CD4-positive, alpha-beta T cell treated with Interleukin-17A for 4 hours (primary cell): Measurements from ENCODE around the gene TTC28.
"Not testable (repeated sequence)": the region's sequence is repeated elsewhere in the genome, so short reads cannot be mapped to it uniquely, and the experiment has no call there.

Experiments
- DNase-seq: peaks from one replicate; pipeline ENCODE4 v3.0.0-alpha.2; 2020; ENCODE audit warnings: mixed read lengths

TTC28 gene

GRCh38 chr22:28172892-28173670 lies 506.6 kb downstream of the TTC28 start:
- DNase-seq: no peak

- no peak for DNase-seq
Observed at GRCh38 chr22:28171712-28172111, 507.9 kb downstream of the TTC28 start.

DNA sequence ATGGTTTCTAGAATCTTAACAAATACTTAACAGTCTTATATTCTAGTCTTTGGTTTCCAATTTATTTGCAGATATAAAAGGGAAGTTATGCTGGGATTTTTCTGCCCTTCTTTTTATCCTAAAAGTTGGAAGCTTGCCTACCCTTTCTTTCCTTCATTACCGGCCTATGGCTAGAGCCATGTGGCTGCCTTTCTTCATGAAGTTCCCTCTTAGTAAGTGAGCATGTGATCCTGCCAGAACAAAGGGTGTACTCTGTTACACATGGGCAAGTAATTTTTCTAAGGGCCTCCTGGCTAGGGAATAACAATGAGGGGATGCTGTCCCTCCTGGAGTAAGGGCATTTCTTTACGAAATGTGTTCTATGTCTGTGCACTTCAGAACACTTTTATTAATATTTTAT lies 508.5 kb downstream of the TTC28 start:
- no peak for DNase-seq

DNA sequence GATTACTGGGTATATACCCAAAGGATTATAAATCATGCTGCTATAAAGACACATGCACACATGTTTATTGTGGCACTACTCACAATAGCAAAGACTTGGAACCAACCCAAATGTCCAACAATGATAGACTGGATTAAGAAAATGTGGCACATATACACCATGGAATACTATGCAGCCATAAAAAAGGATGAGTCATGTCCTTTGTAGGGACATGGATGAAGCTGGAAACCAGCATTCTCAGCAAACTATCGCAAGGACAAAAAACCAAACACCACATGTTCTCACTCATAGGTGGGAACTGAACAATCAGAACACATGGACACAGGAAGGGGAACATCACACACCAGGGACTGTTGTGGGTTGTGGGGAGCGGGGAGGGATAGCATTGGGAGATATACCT lies 510.3 kb downstream of the TTC28 start:
- not testable (repeated sequence) for DNase-seq

DNA sequence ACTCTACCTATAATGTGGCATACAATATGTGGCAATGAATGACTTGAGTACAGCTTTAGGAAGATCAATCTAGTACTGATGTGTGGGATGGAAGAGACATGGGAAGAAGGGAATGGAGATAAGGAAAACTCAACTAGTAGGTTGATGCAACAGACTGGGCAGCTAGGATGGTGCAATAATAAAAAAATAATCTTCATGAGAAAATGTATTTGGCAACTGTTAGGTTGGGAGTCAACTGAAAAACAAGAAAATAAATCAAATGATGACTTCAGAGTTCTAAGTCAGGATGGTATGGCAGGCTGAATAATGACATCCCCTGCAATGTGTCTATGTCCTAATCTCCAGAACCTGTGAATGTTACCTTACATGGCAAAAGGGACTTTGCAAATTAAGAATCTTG lies 523.8 kb downstream of the TTC28 start:
- no peak for DNase-seq

GRCh38 chr22:28154861-28155260 lies 524.8 kb downstream of the TTC28 start:
- no peak for DNase-seq

- no peak for DNase-seq
Observed at GRCh38 chr22:28151151-28151816, 528.4 kb downstream of the TTC28 start.

DNA sequence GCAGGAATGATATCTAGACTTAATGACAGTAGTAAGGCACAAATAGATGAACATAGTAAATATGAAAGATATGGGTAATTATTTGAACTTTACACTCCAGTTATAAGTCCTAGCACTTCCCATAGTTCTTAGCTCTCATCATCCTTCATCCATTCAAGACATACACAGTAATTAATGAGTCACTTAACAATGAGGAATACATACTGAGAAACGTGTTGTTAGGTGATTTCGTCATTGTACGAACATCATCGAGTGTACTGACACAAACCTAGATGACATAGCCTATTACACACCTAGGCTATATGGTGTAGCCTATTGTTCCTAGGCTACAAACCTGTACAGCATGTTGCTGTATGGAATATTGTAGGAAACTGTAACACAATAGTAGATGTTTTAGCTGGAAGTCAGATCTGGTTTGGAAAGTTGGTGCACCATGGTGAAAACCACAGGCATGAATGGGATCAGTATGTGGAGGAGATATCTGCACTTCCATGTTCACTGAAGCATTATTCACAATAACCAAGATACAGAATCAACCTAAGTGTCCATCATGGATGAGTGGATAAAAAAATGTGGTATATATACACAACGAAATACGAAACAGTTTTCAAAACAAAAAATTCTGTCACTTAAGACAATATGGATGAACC lies 530.7 kb downstream of the TTC28 start:
- no peak for DNase-seq

DNA sequence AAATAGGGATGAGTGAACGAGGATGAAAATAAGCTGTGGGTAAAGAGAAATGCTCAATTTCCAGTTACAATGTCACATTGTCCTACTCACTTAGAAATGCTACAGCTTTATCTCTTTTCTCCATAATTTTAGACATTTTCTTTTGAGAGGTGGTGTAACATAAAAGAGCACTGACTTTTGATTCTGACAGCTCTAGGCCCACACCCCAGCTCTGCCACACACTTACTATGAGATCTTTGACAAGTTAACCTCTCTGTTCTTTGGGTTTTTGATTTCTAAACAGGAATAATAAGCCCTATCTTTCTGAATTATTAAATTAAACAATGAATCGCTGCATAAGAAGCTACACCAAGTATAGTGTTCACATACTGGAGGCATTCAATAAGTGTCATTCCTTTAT lies 532.2 kb downstream of the TTC28 start:
- DNase-seq: no peak

DNA sequence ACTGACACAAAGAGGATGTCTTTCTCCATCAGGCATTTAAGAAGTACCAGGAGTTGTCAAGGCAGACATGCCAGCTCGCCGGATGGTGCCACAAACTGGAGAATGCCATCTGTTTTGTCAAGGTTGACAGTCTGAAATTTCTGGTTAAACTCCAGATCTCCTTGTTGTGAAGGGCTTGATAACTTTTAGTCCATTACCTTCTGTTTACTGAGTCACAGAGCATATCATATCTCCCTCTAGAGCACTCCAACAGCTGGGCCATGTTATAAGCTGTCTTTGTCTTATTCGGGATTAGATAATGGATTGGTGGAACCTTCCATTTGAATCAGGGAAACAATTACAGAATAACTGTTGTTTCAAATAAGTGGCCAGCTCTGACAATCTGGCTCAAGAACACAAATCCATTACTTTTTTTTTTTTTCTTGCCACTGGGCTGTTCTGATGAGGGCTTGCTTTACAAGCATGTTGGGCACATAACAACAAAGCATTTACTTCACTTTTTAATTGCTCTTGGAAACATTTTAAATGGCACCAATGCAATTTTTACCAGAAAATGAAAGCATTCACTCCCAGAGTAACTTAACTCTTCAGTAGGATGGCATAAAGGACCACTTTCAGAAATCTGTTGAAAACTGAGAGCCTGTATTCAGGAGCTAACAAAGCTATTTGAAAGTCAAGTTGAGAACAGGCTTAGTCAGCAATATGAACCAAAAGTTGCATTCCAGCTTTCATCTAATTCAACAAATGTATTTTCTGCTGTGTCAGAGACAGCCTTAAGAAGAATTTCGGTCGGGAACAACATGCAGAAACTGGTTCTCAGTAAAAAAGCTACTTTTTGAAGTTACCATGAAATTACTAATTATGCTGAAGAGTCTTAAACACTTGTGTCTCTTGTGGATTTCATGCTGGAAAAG lies 533.0 kb downstream of the TTC28 start:
- no peak for DNase-seq

- no peak for DNase-seq
Observed at GRCh38 chr22:28143961-28144745, 535.5 kb downstream of the TTC28 start.

DNA sequence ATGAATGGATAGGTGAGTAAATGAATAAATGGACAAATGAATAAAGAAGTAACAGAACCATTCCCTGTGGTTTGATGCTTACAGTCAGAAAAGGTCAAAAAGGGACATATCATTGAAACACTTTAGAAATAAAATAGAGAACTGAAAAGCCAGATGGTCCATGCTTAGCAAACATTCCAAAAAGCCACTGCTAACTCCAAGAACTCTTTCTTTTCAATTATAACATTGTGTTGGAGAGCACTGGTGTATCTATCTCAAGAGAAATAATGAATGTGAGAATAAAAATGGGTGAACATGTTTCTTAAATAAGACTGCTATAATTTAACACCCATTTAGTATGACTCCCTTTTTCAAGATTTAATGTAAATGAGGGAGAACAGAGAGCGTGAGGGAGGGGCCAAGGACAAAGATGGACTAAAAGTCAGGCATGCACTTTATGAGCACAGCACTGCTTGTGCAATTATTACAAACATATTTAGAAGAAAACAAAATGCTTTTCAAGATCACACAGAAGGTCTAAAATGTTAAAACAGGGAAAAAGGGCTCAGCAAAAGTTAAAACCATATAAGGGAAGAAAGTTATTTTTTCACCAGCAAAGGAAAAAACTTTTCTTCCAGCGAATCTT lies 536.3 kb downstream of the TTC28 start:
- DNase-seq: no peak

DNA sequence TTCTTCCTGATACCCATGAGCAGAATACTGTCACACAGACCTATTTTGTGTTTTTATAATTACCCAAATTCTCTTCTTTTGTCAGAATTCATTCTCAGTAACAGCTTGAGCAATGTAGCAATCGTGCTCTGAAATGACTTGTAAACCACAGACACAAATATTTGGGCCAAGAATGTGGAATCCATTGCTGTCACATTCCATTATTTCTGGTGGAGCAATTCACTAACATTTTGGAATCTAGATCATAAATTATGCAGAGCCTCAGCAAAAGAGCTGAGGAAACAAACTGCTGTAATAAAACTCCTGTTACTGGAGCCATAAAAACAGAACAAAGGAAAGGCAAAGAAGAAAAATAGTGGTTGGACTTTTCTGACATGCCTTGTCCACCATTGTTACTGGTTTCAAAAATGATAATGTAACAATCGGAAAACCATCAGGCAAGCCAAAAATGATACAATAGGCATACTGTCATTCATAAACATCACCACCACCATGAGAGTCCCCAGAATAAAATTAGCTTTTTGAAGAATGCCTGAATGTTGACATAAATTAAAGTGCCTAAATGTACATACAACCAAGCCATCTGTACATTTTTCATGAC lies 537.2 kb downstream of the TTC28 start:
- DNase-seq: no peak

DNA sequence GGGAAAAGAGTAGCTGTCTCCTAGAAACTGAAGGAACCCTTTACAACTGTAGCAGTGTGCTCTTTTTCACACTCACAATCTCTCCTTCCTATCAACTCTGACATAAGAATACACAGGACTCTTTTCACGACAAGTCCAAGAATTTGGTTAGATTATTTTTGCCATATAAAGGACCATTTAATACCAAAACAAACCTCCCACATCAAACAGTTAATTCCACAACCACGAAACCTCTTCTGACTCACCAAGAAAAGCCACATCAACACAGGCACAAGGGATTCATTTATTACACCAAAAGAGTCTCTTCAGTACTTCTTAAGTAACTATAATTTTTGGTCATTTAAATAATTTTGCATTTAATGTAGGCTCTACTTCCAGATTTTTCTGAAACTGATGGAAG lies 538.0 kb downstream of the TTC28 start:
- DNase-seq: no peak

- DNase-seq: no peak
Observed at GRCh38 chr22:28139961-28140360, 539.7 kb downstream of the TTC28 start.

DNA sequence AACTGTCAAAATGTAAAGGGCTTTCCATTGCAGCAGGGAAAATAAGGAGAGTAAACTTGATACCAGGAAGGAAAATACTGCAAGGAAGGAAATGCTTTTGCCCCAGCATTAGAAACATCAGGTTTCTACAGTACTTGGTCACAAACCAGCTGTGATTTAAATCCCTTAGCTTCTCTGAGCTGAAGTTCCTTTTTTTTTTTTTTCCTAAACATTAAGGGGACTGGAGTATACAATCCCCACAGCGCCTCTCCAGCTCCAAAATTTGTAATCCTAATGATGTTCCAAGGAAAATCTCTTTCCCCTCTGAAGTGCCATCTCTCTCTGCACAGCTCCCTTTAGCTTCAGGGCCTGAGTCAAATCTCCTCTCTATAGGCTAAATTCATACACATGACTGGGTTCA lies 540.1 kb downstream of the TTC28 start:
- DNase-seq: no peak

DNA sequence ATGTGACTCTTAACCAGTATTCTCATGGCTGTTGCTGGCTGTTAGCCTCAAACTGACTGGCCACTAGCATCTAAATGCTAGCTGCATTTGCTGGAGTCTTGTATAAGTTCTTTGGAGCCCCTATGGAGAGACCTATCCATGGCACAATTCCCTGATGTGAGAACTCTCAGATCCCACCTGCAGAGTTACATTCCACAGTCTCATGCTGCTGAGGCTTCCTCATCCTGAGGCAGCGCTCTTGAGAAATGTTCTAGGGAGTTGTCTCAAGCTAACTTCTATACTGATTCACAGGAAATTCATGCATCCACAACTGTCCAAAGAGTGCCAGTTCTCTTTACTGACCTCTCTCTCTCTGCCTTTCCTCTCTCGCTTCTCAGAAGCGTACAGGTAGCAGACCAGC lies 542.6 kb downstream of the TTC28 start:
- DNase-seq: no peak

DNA sequence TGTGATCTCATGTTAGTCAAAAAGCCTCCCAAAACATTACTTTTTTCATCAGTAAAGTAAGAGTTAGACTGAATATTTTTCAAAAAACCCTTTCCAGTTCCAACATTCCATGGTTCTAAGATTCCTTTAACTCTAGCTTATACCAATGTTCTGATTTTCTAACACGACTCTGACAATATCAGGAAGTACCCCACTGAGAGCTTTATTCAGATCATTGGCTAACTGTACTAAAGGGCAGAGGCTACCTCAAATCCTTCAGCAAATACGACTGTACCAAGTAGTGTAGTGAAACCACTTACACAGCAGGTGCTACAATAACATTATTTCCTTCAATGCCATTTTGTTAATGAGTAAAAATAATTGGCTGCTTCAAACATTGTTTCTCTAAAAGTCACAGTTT lies 547.2 kb downstream of the TTC28 start:
- DNase-seq: no peak

GRCh38 chr22:28129319-28129962 lies 550.2 kb downstream of the TTC28 start:
- no peak for DNase-seq

- DNase-seq: no peak
Observed at GRCh38 chr22:28128827-28129226, 550.8 kb downstream of the TTC28 start.

DNA sequence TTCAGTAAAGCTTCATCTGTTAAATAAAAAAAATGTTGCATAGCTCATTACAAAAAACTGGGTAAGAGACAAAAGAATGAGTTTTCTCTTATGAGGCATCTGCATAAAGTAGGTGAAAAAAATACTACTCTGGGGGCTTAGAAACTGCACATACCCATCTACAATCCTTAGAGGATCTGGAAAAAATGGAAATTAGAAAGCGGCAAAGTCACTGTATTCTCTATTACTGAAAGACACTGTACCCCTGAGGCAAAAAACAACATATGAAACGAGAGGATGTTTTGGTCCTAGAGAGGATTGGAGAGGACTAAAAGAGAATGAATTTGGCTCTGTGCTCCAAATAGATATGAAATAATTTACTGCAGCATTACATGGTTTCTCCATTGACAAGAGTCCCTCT lies 553.8 kb downstream of the TTC28 start:
- no peak for DNase-seq
